Stimulated activated CD8-positive, alpha-beta memory T cell treated with anti-CD3 and anti-CD28 coated beads, Interleukin-4, amount 100 ng/mL, for 24 hours (primary cell): ENCODE data around the gene KRTAP5-9.
"Not testable (repeated sequence)": the region's sequence is repeated elsewhere in the genome, so short reads cannot be mapped to it uniquely, and the experiment has no call there.

ENCODE experiments used
- DNase-seq: peaks from one replicate; pipeline ENCODE4 v3.0.0-alpha.2; 2020; ENCODE audit warnings: low read depth

The KRTAP5-9 gene

DNA sequence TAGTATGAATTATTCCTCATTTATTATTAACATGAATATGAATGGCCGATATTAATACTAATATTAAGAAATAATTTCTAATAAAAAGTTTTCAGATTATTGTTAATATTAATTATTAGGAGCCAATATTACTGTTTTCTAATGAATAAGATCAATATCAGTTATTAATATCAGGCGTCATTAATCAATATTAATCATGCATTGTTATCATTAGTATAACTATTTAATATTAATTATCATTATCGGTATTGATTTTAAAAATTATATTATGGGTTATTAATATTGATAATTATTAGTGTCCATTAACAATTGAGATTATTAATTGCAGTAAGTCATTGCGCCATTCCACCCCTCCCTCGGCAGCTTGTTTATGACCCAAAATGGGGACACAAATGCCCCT is 37.5 kb downstream of the KRTAP5-9 start:
- not testable (repeated sequence) for DNase-seq

DNA sequence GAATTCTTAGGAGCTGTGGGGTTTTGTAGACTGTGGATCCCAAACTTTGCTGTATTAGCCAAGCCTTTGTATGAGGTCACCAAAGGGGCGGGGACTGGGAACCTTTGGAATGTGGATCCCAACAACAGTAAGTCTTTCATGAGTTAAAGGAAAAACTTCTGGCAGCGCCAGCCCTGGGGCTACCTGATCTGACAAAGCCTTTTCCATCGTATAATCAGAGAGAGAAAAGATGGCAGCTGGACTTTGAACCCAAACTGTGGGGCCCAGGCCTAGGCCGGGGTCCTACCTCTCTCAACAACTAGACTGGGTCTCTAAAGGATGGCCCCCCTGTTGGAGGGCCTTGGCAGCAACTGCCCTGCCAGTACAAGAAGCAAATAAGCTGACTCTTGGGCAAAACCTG is 40.1 kb downstream of the KRTAP5-9 start:
- DNase-seq: not testable (repeated sequence)

DNA sequence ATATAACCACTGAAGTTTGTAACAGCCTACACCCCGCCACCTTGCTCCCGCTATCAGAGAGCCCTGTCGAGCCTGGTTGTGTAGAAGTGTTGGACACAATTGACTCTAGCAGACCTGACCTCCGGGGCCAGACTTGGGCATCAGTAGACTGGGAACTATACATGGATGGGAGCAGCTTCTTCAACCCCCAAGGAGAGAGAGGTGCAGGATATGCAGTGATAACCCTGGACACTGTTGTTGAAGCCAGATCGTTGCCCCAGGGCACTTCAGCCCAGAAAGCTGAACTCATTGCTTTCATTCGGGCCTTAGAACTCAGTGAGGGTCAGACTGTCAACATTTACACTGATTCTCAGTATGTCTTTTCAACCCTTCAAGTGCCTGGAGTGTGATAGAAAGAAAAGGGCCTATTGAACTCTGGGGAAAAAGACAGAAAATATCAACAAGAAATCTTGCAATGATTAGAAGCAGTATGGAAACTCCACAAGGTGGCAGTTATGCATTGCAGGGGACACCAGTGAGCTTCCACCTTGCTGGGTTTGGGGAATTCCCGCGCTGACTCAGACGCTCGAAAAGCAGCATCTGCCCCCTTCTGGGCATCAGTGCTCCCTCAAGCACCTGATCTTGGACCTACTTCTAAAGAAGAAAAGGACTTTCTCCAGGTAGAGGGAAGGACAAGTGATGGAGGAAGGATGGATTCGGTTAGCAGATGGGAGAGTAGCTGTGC is 40.8 kb downstream of the KRTAP5-9 start:
- DNase-seq: peak; percentile 11

DNA sequence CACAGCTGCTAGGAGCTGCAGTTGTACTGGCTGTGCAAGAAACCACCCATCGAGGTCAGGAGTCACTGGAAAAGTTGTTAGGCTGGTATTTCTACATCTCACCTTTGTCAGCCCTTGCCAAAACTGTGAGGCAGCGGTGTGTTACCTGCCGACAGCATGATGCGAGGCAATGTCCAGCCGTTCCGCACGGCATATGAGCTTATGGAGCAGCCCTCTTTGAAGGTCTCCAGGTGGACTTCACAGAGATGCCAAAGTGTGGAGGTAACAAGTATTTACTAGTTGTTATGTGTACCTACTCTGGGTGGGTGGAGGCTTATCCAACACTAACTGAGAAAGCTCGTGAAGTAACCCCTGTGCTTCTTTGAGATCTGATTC is 41.3 kb downstream of the KRTAP5-9 start:
- DNase-seq: not testable (repeated sequence)
